CD4-positive, CD25-positive, alpha-beta regulatory T cell (primary cell): ENCODE results near the gene IFITM1. TPM values are rescaled to one million over a fixed set of nuclear protein-coding genes. Genes with fewer than 3 reads are reported as not detected.
"Not testable (repeated sequence)": the region's sequence is repeated elsewhere in the genome, so short reads cannot be mapped to it uniquely, and the experiment has no call there.

Experiments used
- ATAC-seq, 2 donors: fragments of 150-1000 bp; cut with Tn5 transposase; one replicate each; pipeline ENCODE4 v1.10.0; 2021; ENCODE audit warnings: low read depth in 2 of 2, moderate number of reproducible peaks in 2 of 2, moderate library complexity in 1 of 2
- DNase-seq, 3 donors: peaks; one replicate each; pipeline versions ENCODE4 v3.0.0 to v3.0.0-alpha.2; 2012 to 2022; ENCODE audit warnings: mixed read lengths in 1 of 3
- H3K27ac ChIP-seq: one replicate; pipeline ENCODE4 v1.7.0; 2013; ENCODE audit warnings: mild to moderate bottlenecking, low read length; ENCODE audit not compliant: insufficient read depth, poor library complexity, severe bottlenecking
- H3K27me3 ChIP-seq: one replicate; pipeline ENCODE4 v1.7.0; 2013; ENCODE audit warnings: low read length; ENCODE audit not compliant: control insufficient read depth, insufficient read depth
- H3K36me3 ChIP-seq: one replicate; pipeline ENCODE4 v1.7.0; 2013; ENCODE audit warnings: mild to moderate bottlenecking, low read length, moderate library complexity; ENCODE audit not compliant: control insufficient read depth, insufficient read depth
- H3K4me1 ChIP-seq: 2 replicates; pipeline ENCODE4 v1.7.0; 2013; ENCODE audit warnings: mild to moderate bottlenecking, low read length; ENCODE audit not compliant: insufficient read depth, control insufficient read depth, poor library complexity, severe bottlenecking
- H3K4me3 ChIP-seq: one replicate; pipeline ENCODE4 v1.7.0; 2013; ENCODE audit warnings: low read depth, mild to moderate bottlenecking, low read length, moderate library complexity
- H3K9me3 ChIP-seq, 2 experiments: 1 replicate in 1 of 2; 2 replicates in 1 of 2; pipeline ENCODE4 v1.7.0; 2013; ENCODE audit warnings: low read length in 2 of 2, mild to moderate bottlenecking in 1 of 2, moderate library complexity in 1 of 2; ENCODE audit not compliant: control insufficient read depth in 2 of 2
- H3K27ac Mint-ChIP-seq, 3 donors: one replicate each; pipeline ENCODE4 v1.8.0; 2020 to 2022; ENCODE audit warnings: mild to moderate bottlenecking in 3 of 3, mixed read lengths in 3 of 3, moderate library complexity in 2 of 3
- H3K27me3 Mint-ChIP-seq: one replicate; pipeline ENCODE4 v1.8.0; 2022; ENCODE audit warnings: mild to moderate bottlenecking, mixed read lengths
- H3K36me3 Mint-ChIP-seq: one replicate; pipeline ENCODE4 v1.8.0; 2020; ENCODE audit warnings: mixed read lengths
- H3K4me1 Mint-ChIP-seq, 4 donors: one replicate each; pipeline ENCODE4 v1.8.0; 2020 to 2022; ENCODE audit warnings: mixed read lengths in 4 of 4, mild to moderate bottlenecking in 1 of 4
- H3K4me3 Mint-ChIP-seq, 4 donors: one replicate each; pipeline ENCODE4 v1.8.0; 2020 to 2022; ENCODE audit warnings: mild to moderate bottlenecking in 4 of 4, mixed read lengths in 4 of 4, moderate library complexity in 3 of 4
- H3K9me3 Mint-ChIP-seq, 7 donors: one replicate each; pipeline ENCODE4 v1.8.0; 2020 to 2022; ENCODE audit warnings: mixed read lengths in 7 of 7, mild to moderate bottlenecking in 3 of 7, moderate library complexity in 2 of 7
- polyA plus RNA-seq, 4 donors: library from polyadenylated mRNA; unstranded; fragments of 300-500 nt; fragmentation: Illumina TruSeq; gene quantifications; one replicate each; pipeline ENCODE4 v1.2.3, GENCODE V29; 2021
- total RNA-seq: library from RNA; stranded (reverse); gene quantifications from one replicate; pipeline ENCODE4 v1.2.3, GENCODE V29; 2022

Gene IFITM1
- total and polyA plus RNA-seq, 5 donors from 2014 or later = 320 to 1,544 (median 1,395) TPM

DNA sequence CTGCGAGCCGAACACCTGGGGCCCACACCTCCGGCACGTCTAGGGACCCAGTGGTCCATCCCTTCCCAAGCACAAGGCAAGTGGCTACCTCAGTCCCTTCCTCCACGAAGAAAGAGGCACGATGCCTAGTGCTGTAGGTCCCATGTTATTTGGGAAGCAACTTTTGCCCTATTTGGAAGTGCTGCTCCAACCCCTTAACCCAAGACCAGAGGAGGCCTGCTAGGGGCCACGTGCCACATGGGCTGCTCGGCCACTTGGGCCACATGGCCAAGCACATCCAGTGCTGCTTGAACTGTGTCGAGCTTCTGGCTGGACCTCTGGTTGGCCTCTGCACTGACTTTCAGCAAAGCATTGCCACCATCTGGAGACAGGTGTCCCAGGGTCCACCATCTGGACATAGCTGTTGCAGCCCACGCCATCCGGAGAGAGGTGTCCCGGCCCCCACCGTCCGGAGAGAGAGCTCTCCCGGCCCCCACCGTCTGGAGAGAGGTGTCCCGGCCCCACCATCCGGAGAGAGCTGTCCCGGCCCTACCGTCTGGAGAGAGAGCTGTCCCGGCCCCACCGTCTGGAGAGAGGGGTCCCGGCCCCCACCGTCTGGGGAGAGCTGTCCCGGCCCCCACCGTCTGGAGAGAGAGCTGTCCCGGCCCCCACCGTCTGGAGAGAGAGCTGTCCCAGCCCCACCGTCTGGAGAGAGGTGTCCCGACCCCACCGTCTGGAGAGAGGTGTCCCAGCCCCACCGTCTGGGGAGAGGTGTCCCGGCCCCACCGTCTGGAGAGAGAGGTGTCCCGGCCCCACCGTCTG, 49.0 kb downstream of the IFITM1 start:
- Histone ChIP-seq H3K4me3 (no peak overlapping the region), H3K9me3 (no peaks in the 10 kb centered on the region), H3K4me1 (peaks cover 5% of the 10 kb centered on the region), H3K36me3 (no peaks in the 10 kb centered on the region), H3K27me3 (peaks cover 6% of the 10 kb centered on the region), H3K27ac (no peak overlapping the region)
- Mint-ChIP-seq H3K4me3 (no peak overlapping the region), H3K4me1 (peaks cover 0 to 11% (median 0%) of the 10 kb centered on the region in 4 donors), H3K27me3 (peaks cover 17% of the 10 kb centered on the region), H3K27ac (no peak overlapping the region), H3K9me3 (peaks cover 0 to 2% (median 0%) of the 10 kb centered on the region in 7 donors), H3K36me3 (no peaks in the 10 kb centered on the region)
- DNase-seq (no peak), ATAC-seq (no peak)

DNA sequence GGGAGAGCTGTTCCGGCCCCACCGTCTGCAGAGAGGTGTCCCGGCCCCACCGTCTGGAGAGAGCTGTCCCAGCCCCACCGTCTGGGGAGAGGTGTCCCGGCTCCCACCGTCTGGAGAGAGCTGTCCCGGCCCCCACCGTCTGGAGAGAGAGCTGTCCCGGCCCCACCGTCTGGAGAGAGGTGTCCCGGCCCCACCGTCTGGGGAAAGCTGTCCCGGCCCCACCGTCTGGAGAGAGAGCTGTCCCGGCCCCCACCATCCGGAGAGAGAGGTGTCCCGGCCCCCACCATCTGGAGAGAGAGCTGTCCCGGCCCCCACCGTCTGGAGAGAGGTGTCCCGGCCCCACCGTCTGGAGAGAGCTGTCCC, 49.6 kb downstream of the IFITM1 start:
- Mint-ChIP-seq H3K4me1 (peaks cover 0 to 16% (median 1%) of the 10 kb centered on the region in 4 donors), H3K27me3 (peaks cover 23% of the 10 kb centered on the region)
- H3K27ac ChIP-seq, DNase-seq, H3K4me3 Mint-ChIP-seq, ATAC-seq, H3K4me3 ChIP-seq, H3K27ac Mint-ChIP-seq, H3K36me3 ChIP-seq, H3K9me3 ChIP-seq, H3K36me3 Mint-ChIP-seq, H3K9me3 Mint-ChIP-seq: not testable (repeated sequence)
- Histone ChIP-seq H3K4me1 (peaks cover 10% of the 10 kb centered on the region), H3K27me3 (peaks cover 11% of the 10 kb centered on the region)

DNA sequence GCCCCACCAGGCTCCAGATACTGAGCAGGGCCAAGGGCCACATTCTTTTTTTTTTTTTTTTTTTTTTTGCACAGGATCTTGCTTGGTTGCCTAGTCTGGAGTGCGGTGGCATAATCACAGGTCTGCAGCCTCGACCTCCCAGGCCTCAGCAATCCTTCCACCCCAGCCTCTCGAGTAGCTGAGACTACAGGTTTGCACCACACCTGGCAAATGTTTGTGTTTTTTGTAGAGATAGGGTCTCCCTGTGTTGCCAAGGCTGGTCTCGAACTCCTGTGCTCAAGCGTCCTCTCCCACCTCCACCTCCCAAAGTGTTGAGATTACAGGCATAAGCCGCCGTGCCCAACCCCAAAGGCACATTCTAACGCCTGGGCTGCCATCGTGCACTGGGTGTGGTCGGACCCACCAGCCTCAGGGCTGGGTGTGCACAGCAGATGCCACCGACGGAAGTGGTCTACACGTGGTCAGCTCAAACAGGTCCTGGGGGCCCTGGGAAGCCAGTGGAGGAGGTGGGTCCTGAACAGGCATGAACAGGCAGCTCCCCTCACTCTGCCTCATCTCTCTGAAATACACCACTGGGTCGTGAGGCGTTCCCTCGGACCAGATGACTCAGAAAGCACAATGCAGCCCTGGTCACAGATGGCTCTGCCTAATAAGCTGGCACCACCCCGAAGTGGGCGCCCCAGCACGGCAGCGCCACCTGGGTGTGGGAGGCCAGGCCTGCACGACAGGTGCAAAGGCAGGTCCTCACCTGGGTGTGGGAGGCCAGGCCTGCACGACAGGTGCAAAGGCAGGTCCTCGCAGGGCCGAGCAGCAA, 50.3 kb downstream of the IFITM1 start:
- Histone ChIP-seq H3K9me3 (no peaks in the 10 kb centered on the region), H3K4me3 (no peak overlapping the region), H3K27ac (no peak overlapping the region), H3K27me3 (peaks cover 11% of the 10 kb centered on the region), H3K36me3 (no peaks in the 10 kb centered on the region), H3K4me1 (peaks cover 14% of the 10 kb centered on the region)
- Mint-ChIP-seq H3K27ac (no peak overlapping the region), H3K4me3 (peak overlapping the region in 1 of 4 donors; percentile 38), H3K4me1 (peaks cover 0 to 19% (median 2%) of the 10 kb centered on the region in 4 donors), H3K27me3 (peaks cover 24% of the 10 kb centered on the region), H3K9me3 (peaks cover 0 to 2% (median 0%) of the 10 kb centered on the region in 7 donors), H3K36me3 (no peaks in the 10 kb centered on the region)
- ATAC-seq (peak; percentile 77 to 81), DNase-seq (peak; percentile 43 to 68 (median 58))

Other genes with a start within 250 kb of the IFITM1 start
- not detected for gene SCGB1C1, start 121.0 kb upstream of the IFITM1 start, total RNA-seq
- not detected for gene SCGB1C1, start 121.0 kb upstream of the IFITM1 start, polyA plus RNA-seq
- 66.4 TPM for gene BET1L, start 106.6 kb upstream of the IFITM1 start, total RNA-seq
- 10 to 100 TPM; 58.2 to 84.4 (median 64.6) TPM for gene BET1L, start 106.6 kb upstream of the IFITM1 start, polyA plus RNA-seq
- 135 TPM for gene RIC8A, start 106.3 kb upstream of the IFITM1 start, total RNA-seq
- gene RIC8A, start 106.3 kb upstream of the IFITM1 start, polyA plus RNA-seq = 10 to 100 TPM; 74.1 to 89.7 (median 78.6) TPM
- gene SIRT3, start 77.7 kb upstream of the IFITM1 start, total RNA-seq = 14.2 TPM
- gene SIRT3, start 77.7 kb upstream of the IFITM1 start, polyA plus RNA-seq = 10 to 100 TPM in 2 of 4 donors, 1 to 10 TPM in 2; 6.9 to 12.4 (median 10.3) TPM
- gene PSMD13, start 77.1 kb upstream of the IFITM1 start, total RNA-seq = 99.6 TPM
- 100 to 1,000 TPM; 223 to 276 (median 261) TPM for gene PSMD13, start 77.1 kb upstream of the IFITM1 start, polyA plus RNA-seq
- gene NLRP6, start 35.6 kb upstream of the IFITM1 start, total RNA-seq = 1.8 TPM
- 1 to 10 TPM in 3 of 4 donors, under 1 TPM in 1; 0.36 to 4.0 (median 2.4) TPM for gene NLRP6, start 35.6 kb upstream of the IFITM1 start, polyA plus RNA-seq
- gene PGGHG, start 24.9 kb upstream of the IFITM1 start, total RNA-seq = 188 TPM
- 1 to 10 TPM; 1.5 to 2.9 (median 2.5) TPM for gene PGGHG, start 24.9 kb upstream of the IFITM1 start, polyA plus RNA-seq
- not detected for gene IFITM5, start 14.5 kb upstream of the IFITM1 start, total RNA-seq
- not detected for gene IFITM5, start 14.5 kb upstream of the IFITM1 start, polyA plus RNA-seq
- gene IFITM2, start 6.2 kb upstream of the IFITM1 start, total RNA-seq = 376 TPM
- gene IFITM2, start 6.2 kb upstream of the IFITM1 start, polyA plus RNA-seq = 1,000 to 10,000 TPM; 1,701 to 2,097 (median 1,858) TPM
- 6.7 TPM for gene IFITM3, start 6.8 kb downstream of the IFITM1 start, total RNA-seq
- 10 to 100 TPM in 2 of 4 donors, 1 to 10 TPM in 2; 3.5 to 94.8 (median 42.6) TPM for gene IFITM3, start 6.8 kb downstream of the IFITM1 start, polyA plus RNA-seq
- gene B4GALNT4, start 55.5 kb downstream of the IFITM1 start, total RNA-seq = 0.99 TPM
- gene B4GALNT4, start 55.5 kb downstream of the IFITM1 start, polyA plus RNA-seq = not detected
- gene PKP3, start 80.2 kb downstream of the IFITM1 start, total RNA-seq = 0.30 TPM
- gene PKP3, start 80.2 kb downstream of the IFITM1 start, polyA plus RNA-seq = under 1 TPM in 3 of 4 donors, not detected in 1; 0.09 to 0.75 (median 0.27) TPM
- gene SIGIRR, start 101.0 kb downstream of the IFITM1 start, total RNA-seq = 387 TPM
- gene SIGIRR, start 101.0 kb downstream of the IFITM1 start, polyA plus RNA-seq = 100 to 1,000 TPM; 213 to 274 (median 220) TPM
- 153 TPM for gene ANO9, start 128.0 kb downstream of the IFITM1 start, total RNA-seq
- 10 to 100 TPM in 3 of 4 donors, 1 to 10 TPM in 1; 8.9 to 16.4 (median 12.3) TPM for gene ANO9, start 128.0 kb downstream of the IFITM1 start, polyA plus RNA-seq
- 19.3 TPM for gene PTDSS2, start 136.2 kb downstream of the IFITM1 start, total RNA-seq
- 1 to 10 TPM; 6.1 to 8.3 (median 6.8) TPM for gene PTDSS2, start 136.2 kb downstream of the IFITM1 start, polyA plus RNA-seq
- gene RNH1, start 193.2 kb downstream of the IFITM1 start, total RNA-seq = 112 TPM
- gene RNH1, start 193.2 kb downstream of the IFITM1 start, polyA plus RNA-seq = 100 to 1,000 TPM; 126 to 155 (median 133) TPM
- gene HRAS, start 221.5 kb downstream of the IFITM1 start, total RNA-seq = 35.0 TPM
- gene HRAS, start 221.5 kb downstream of the IFITM1 start, polyA plus RNA-seq = 10 to 100 TPM; 15.9 to 35.2 (median 21.1) TPM
- 5.8 TPM for gene LRRC56, start 223.5 kb downstream of the IFITM1 start, total RNA-seq
- gene LRRC56, start 223.5 kb downstream of the IFITM1 start, polyA plus RNA-seq = 1 to 10 TPM in 2 of 4 donors, under 1 TPM in 2; 0.89 to 3.1 (median 1.8) TPM
- gene LMNTD2, start 246.7 kb downstream of the IFITM1 start, total RNA-seq = 5.1 TPM
- gene LMNTD2, start 246.7 kb downstream of the IFITM1 start, polyA plus RNA-seq = 1 to 10 TPM in 2 of 4 donors, under 1 TPM in 2; 0.79 to 1.4 (median 1.0) TPM
- 27.2 TPM for gene RASSF7, start 246.9 kb downstream of the IFITM1 start, total RNA-seq
- gene RASSF7, start 246.9 kb downstream of the IFITM1 start, polyA plus RNA-seq = 10 to 100 TPM; 23.9 to 34.2 (median 31.8) TPM